Left hindlimb (tissue), 1 donor: ENCODE results near the gene EPS8.
"Not testable (repeated sequence)": the region's sequence is repeated elsewhere in the genome, so short reads cannot be mapped to it uniquely, and the experiment has no call there.

Experiments used
- DNase-seq: peaks from one replicate; pipeline ENCODE4 v3.0.0-alpha.2; 2018

EPS8 gene

DNA sequence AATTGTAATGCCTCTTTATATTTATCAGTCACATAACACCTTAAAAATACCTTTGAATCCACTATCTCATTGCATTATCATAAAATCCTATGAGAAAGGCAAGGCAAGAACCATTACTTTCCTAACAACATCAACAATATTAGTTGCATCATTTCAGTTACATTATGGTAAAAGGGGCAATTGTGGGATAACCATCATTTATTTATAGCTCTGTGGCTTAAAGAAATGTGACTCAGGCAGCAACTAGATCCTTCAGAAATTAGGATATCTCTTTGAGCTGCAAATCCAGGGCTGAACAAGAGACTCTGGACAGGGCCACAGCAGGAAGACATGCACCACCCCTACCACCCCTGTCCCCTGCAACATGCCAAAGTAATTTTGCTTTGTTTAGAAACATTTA lies 36.4 kb downstream of the EPS8 start:
- no peak for DNase-seq

DNA sequence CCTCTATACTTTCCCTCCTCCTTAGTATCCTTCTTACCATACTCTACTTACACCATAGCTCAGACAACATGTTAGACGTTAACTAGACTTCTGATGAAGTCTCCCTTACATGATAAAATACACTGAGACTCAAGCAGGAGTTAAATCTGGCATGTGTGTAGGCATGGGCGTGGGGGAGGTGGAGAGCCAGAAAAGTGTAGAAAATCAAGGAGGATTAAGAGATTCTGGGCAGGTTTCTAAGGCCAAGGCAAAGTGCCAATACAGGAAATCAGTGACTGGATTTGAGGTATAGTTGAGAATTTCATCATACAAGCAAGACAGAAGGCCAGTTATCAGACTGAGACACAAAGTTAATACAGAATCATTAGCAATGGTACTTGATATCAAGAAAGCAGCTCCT lies 37.4 kb downstream of the EPS8 start:
- no peak for DNase-seq

- no peak for DNase-seq
Measured at GRCh38 chr12:15749937-15750336, 39.3 kb downstream of the EPS8 start.

- DNase-seq = not testable (repeated sequence)
Measured at GRCh38 chr12:15741870-15742269, 47.3 kb downstream of the EPS8 start.

DNA sequence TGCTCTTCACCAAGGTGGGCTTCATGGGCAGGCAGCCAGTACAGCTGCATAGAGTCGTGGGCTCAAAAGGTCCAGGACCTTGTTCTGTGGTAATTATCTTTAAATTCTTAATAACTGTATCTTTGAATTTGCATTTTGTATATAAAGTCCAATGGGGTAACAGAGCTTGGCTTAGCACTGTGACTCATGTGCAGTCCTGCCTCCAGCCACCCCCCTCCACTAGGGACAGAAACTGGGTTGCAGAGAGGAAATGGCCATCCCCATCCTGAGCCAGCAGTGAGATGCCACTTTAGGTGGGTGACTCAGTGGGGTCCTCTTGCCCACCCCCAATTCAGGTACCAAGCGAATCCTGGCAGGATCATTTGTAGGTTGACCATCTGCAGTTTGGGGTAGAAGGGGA lies 48.1 kb downstream of the EPS8 start:
- no peak for DNase-seq

- not testable (repeated sequence) for DNase-seq
Measured at GRCh38 chr12:15740389-15740788, 48.8 kb downstream of the EPS8 start.

- DNase-seq = no peak
Measured at GRCh38 chr12:15738438-15739015, 50.7 kb downstream of the EPS8 start.

- no peak for DNase-seq
Measured at GRCh38 chr12:15735837-15736615, 53.2 kb downstream of the EPS8 start.

GRCh38 chr12:15733136-15733535 lies 56.1 kb downstream of the EPS8 start:
- no peak for DNase-seq

GRCh38 chr12:15732341-15733061 lies 56.7 kb downstream of the EPS8 start:
- DNase-seq = no peak

DNA sequence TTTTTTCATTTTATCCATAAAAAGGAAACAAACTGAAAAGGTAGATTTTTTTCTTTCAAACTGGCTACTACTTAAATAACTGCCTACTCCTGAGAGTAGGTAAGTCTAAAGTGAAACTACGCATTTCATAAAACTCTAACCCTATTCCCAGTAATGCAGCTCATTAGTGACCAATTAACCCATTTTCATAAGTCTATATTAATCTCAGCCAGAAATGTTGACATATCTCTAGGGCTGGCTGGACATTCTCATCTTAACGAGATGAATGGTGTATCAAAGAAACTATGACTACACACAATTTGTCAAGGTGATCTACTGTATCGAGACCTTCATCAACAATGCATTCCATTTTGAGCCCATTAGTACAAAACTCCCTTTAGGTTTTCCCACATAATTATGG lies 57.2 kb downstream of the EPS8 start:
- DNase-seq = no peak

DNA sequence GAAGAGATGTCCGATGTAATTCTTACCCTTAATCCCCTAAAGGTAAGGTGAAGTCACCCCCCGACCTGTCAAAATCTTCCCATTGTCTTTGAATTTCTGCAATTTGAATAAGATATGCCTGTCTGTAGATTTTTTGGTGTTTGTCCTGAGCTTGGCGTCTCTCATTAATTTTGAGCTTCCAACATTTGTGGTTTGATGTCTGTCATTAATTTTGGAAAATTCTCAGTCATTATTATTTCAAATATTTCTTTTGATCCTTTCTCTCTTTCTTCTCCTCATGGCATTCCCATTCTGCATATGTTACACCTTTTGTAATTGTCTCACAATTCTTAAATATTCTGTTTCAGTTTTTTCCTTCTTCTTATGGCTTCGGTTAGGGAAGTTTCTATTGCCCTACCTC lies 60.1 kb downstream of the EPS8 start:
- DNase-seq = no peak

DNA sequence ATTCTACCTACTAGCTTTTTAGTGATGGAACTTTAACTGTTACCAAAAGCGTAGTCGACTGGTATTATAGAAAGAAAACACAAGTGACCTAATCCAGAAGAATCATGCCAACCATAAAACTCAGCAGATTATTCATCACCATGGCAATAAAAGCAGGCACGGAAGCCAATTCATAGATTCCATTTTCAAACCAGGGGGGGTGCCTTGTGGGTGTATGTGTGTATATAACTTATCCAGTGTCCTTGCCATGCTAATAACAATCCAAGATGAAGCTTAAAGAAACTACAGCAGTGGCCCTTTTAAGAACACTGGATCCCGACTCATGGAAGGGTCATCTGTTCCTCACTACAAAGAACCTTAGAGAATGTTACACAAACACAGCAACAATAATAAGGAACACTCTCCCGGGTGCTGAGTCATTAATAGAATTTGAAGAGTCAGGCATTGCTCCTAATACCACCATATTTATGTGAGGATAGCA lies 61.0 kb downstream of the EPS8 start:
- DNase-seq = no peak

DNA sequence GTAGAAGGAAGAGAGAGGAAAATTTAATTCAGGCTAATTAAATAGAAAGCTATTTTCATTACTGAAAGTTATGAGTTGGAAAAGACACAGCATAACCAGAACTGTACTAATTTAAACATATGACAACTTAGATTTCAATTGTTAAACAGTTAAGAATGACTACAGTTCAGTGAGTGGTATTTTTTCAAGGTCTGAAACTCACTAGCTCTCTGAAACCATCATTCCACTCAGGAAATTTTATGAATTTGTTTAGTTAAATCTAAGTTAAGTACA lies 62.4 kb downstream of the EPS8 start:
- no peak for DNase-seq

DNA sequence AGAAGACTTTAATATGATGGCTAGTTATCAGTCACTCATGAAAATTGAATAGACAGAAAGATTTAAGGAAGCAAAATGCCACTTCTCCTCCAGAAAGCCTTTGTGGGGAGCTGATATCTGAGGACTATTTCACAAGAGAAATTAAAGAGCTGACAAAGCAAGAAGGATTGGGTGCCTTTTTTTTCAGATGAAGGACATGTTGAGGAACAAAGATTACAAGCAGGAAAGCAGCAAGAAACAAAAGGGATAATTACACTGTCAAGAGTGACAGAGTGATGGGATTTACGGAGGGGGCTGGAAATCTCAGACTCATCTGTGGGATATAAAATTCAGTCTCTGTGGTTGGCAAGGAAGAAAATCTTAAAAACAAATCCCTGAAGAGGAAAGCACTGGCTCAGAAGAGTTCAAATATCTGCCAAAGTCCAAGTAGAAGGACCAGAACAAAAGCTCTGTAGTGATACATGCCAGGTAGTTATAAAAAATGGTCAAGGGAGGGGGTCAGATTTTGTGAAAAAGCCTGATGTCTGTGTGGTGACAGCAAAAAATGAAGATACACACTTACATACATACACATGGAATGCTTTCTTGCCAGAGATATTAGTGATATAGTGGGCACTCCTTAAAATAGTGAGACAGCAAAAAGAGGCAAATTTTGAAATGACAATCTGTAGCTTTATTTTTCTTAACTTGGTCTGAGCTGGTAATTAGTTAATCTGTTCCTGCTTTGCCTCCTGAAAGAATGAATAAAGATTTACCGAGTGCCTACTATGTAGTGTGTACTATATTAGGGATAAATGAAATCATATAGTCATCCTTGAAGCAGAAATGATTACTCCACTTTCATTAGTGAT lies 62.9 kb downstream of the EPS8 start:
- no peak for DNase-seq

GRCh38 chr12:15722951-15723350 lies 66.2 kb downstream of the EPS8 start:
- no peak for DNase-seq

DNA sequence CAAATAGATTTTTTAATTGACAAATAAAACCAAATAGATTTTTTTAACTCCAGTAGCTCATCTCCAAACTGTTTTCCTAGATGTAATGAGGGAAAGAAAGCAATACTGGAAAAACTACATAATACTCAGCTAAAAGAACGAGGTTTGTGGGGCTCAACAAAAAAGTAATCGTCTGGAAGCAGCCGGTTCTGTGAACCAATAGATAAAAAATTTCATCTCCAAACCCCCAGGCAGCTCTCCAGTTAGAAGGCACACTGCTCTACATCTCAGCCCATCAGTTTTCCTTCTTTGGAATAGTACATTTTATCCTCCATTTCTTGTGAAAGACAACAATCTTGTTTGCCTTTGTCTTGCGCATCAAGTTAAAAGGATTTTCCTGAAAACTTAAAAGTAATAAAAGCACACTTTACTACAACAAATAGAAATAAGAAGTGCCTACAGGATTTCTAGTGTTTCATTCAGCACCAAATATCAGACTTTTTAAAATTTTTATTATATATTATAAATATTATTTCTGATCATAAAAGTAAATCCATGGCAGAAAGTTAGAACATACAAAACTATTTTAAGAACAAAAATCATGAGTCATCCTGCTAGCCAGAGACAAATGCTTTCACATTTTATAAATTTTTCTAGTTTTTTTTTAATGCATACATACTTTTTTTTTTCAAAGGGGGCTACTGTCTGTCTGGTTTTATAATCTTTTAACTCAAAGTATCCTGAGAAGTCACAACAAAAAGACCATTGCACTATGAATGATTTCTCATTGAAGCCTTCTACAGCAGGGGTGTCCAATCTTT lies 67.7 kb downstream of the EPS8 start:
- DNase-seq = no peak

- DNase-seq = no peak
Measured at GRCh38 chr12:15720295-15720694, 68.9 kb downstream of the EPS8 start.

GRCh38 chr12:15719230-15719629 lies 70.0 kb downstream of the EPS8 start:
- DNase-seq = no peak

DNA sequence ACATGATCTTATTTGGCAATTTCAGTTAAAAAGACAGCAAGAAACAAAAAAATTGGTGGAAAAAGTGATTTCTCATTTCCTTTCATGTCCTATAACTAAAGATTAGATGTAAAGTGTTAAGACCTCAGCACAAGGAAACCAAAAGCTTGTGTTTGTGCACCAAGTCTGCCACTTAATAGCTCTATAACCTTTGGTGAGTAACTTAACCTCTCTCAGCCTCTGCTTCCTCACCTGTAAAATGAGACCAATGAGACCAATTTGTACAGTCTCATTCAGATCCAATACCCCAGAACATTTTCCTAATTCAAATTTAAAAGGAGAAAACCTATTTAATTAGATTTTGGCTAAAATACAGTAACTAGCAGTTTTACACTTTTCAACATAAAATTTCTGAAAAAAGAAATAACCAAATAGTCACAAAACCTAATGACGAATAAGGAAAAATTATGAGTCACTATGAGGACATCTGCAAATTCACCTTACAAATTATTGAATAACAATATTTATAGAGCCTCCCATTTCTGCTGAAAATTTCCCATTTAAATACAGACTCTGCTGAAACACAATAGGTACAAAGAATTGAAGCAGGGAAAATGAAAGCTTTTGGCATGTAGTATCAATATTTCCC lies 71.1 kb downstream of the EPS8 start:
- no peak for DNase-seq

DNA sequence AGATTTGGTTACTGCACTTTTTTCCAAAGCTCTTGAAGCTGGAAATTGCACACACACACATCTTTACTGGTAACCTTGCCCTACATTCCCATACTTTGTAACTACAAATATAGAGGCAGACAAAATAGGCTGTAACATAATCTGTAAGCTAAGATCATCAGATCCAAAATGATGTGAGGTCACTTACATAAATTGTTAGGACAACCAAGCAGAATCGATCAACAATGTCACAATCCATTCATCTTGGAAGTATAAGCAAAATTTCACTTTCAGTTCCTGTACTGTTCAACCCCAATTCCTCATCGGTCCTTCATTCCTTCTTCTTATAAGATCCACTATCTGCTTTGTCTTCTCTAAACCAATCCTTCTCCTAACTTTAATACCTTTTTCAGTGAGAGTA lies 72.6 kb downstream of the EPS8 start:
- DNase-seq = no peak

DNA sequence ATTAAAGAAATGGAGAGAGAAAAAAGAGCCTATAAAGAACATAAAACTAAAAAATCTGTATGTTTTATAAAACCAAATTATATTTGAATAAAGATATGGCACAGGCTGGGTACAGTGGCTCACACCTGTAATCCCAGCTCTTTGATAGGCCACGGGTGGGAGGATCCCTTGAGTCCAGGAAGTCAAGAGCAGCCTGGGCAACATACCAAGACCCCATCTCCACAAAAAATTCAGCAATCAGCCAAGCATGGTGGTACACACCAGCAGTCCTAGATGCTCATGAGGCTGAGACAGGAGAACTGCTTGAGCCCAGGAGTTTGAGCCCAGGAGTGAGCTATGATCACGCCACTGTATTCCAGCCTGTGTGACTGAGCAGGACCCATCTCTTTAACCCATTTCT lies 74.9 kb downstream of the EPS8 start:
- DNase-seq = no peak
